MCF 10A (cell line): ENCODE measurements around the gene ALDH7A1. TPM values are rescaled to one million over a fixed set of nuclear protein-coding genes. Genes with fewer than 3 reads are reported as not detected.
"Not testable (repeated sequence)": the region's sequence is repeated elsewhere in the genome, so short reads cannot be mapped to it uniquely, and the experiment has no call there.

Experiments
- BruUV-seq: library from RNA; stranded (reverse); fragments of 400-500 nt; replicated peaks from 2 replicates; lab custom pipeline; 2021; lab: Mats Ljungman, UMichigan
- CTCF ChIA-PET: fragments of 300-600 bp; sonication (Branson Sonifier 250); formaldehyde crosslinking; extraction: SDS; loops from one replicate; lab custom pipeline; 2021; ENCODE audit warnings: antibody characterized with exemption, inconsistent platforms; lab: Yijun Ruan, JAX
- POLR2A ChIA-PET: fragments of 300-600, 350-650 bp; sonication (Branson Sonifier 250); formaldehyde crosslinking; extraction: SDS; loops from one replicate; lab custom pipeline; 2020; ENCODE audit warnings: antibody characterized with exemption, inconsistent platforms; lab: Yijun Ruan, JAX
- DNase-seq: peaks from one replicate; pipeline ENCODE4 v3.0.0-alpha.2; 2018; ENCODE audit not compliant: unreplicated experiment
- H3K27ac Mint-ChIP-seq: one replicate; pipeline ENCODE4 v1.8.0; 2022; ENCODE audit warnings: mild to moderate bottlenecking, low read depth, mixed read lengths; ENCODE audit not compliant: unreplicated experiment
- H3K27me3 Mint-ChIP-seq: one replicate; pipeline ENCODE4 v1.8.0; 2022; ENCODE audit warnings: mixed read lengths; ENCODE audit not compliant: insufficient read depth, unreplicated experiment
- H3K36me3 Mint-ChIP-seq: one replicate; pipeline ENCODE4 v1.8.0; 2022; ENCODE audit warnings: mild to moderate bottlenecking, moderate library complexity, mixed read lengths; ENCODE audit not compliant: insufficient read depth, unreplicated experiment
- H3K4me1 Mint-ChIP-seq: one replicate; pipeline ENCODE4 v1.8.0; 2022; ENCODE audit warnings: mixed read lengths; ENCODE audit not compliant: insufficient read depth, unreplicated experiment
- H3K4me3 Mint-ChIP-seq: one replicate; pipeline ENCODE4 v1.8.0; 2022; ENCODE audit warnings: mild to moderate bottlenecking, moderate library complexity, mixed read lengths; ENCODE audit not compliant: unreplicated experiment
- H3K9me3 Mint-ChIP-seq: one replicate; pipeline ENCODE4 v1.8.0; 2022; ENCODE audit warnings: mixed read lengths; ENCODE audit not compliant: unreplicated experiment
- CTCF ChIP-seq: fragments of 200-600 bp; IDR thresholded peaks from one replicate; pipeline ENCODE4 v1.8.0; 2022; ENCODE audit warnings: antibody characterized with exemption, mild to moderate bottlenecking; ENCODE audit not compliant: unreplicated experiment
- intact Hi-C: fragments of 100-400 bp; cut with micrococcal nuclease; formaldehyde crosslinking; loops from 2 replicates; pipeline ENCODE4 v1.14.1; 2022
- total RNA-seq: library from RNA; stranded (reverse); gene quantifications from 2 replicates; pipeline ENCODE4 v1.2.3, GENCODE V29; 2022

ALDH7A1 gene
- total RNA-seq, 1 experiment from 2014 or later = 89.1 TPM

GRCh38 chr5:126603402-126603991 lies 8.5 kb upstream of the ALDH7A1 start:
- no peaks in the 10 kb centered on the region for H3K9me3 Mint-ChIP-seq
- peaks cover 58% of the 10 kb centered on the region for H3K36me3 Mint-ChIP-seq
- ChIA-PET POLR2A (interaction anchor here (1.0 kb wide), 1 partner anchor 18 kb away, joined by 3 read pairs; no protein-coding TSS in a partner anchor), CTCF (interaction anchor here (0.6 to 0.7 kb wide), 4 partner anchors 9 to 266 kb away, joined by 3 to 4 read pairs (median 3); no protein-coding TSS in a partner anchor)
- no peak for DNase-seq
- H3K27me3 Mint-ChIP-seq = no peaks in the 10 kb centered on the region
- TSS peak; percentile 28 for BruUV-seq
- H3K4me1 Mint-ChIP-seq = peaks cover 22% of the 10 kb centered on the region
- no peak for TF ChIP-seq CTCF
- H3K27ac Mint-ChIP-seq = peak overlapping the region; percentile 3
- intact Hi-C loops = loop anchor here (5.0 kb wide), 1 partner anchor 174 kb away; the partner anchor contains the start of gene LMNB1
- no peak overlapping the region for H3K4me3 Mint-ChIP-seq

GRCh38 chr5:126600631-126601511 lies 5.9 kb upstream of the ALDH7A1 start, which contains the start of gene PHAX:
TSS of gene PHAX (plus strand) at chr5:126600947. CDS start at chr5:126600963, 16 bp downstream.
- POLR2A ChIA-PET = interaction anchor here (0.7 to 2.2 kb wide), 11 partner anchors 10 to 272 kb away, joined by 3 to 11 read pairs (median 3); partner anchors contain the start of gene LMNB1
- Mint-ChIP-seq H3K36me3 (peaks cover 32% of the 10 kb centered on the region), H3K4me1 (peaks cover 31% of the 10 kb centered on the region)

GRCh38 chr5:126599971-126600630 lies 5.1 kb upstream of the ALDH7A1 start:
- H3K4me1 Mint-ChIP-seq = peaks cover 29% of the 10 kb centered on the region
- H3K9me3 Mint-ChIP-seq, DNase-seq, H3K27me3 Mint-ChIP-seq, BruUV-seq: not testable (repeated sequence)
- POLR2A ChIA-PET = interaction anchor here (0.8 to 2.2 kb wide), 5 partner anchors 17 to 195 kb away, joined by 3 to 11 read pairs (median 4); partner anchors contain the start of gene LMNB1
- H3K4me3 Mint-ChIP-seq = peak overlapping the region; percentile 86
- H3K27ac Mint-ChIP-seq = peak overlapping the region; percentile 83
- H3K36me3 Mint-ChIP-seq = peaks cover 24% of the 10 kb centered on the region
- CTCF ChIA-PET = interaction anchor here (0.6 to 3.3 kb wide), 28 partner anchors 8 to 312 kb away, joined by 3 to 23 read pairs (median 4); partner anchors contain the start of gene LMNB1
- intact Hi-C loops = loop anchor here (1.0 to 10.0 kb wide), 4 partner anchors 175 to 246 kb away; partner anchors contain the start of genes GRAMD2B and LMNB1

More at GRCh38 chr5:126600631-126601511, 5.9 kb upstream of the ALDH7A1 start, which contains the start of gene PHAX:
- intact Hi-C loops = loop anchor here (1.0 to 5.0 kb wide), 5 partner anchors 57 to 262 kb away; partner anchors contain the start of gene LMNB1
- peak within 1 kb of the TSS; percentile 86 for H3K4me3 Mint-ChIP-seq
- peak within 1 kb of the TSS; percentile 83 for H3K27ac Mint-ChIP-seq
- BruUV-seq = TSS peak; percentile 33
- peak; percentile 71 for TF ChIP-seq CTCF
- no peaks in the 10 kb centered on the region for H3K27me3 Mint-ChIP-seq
- peak; percentile 86 for DNase-seq
- CTCF ChIA-PET = interaction anchor here (0.6 to 3.3 kb wide), 43 partner anchors 9 to 1591 kb away, joined by 3 to 23 read pairs (median 4); partner anchors contain the start of gene LMNB1
- H3K9me3 Mint-ChIP-seq = no peaks in the 10 kb centered on the region

GRCh38 chr5:126599499-126599898 lies 4.5 kb upstream of the ALDH7A1 start:
- CTCF ChIA-PET = interaction anchor here (1.3 to 3.3 kb wide), 5 partner anchors 20 to 246 kb away, joined by 3 to 21 read pairs (median 12); no protein-coding TSS in a partner anchor
- Mint-ChIP-seq H3K27me3 (no peaks in the 10 kb centered on the region), H3K36me3 (peaks cover 18% of the 10 kb centered on the region), H3K27ac (peak overlapping the region; percentile 12), H3K9me3 (no peaks in the 10 kb centered on the region), H3K4me1 (peaks cover 31% of the 10 kb centered on the region), H3K4me3 (no peak overlapping the region)
- TF ChIP-seq CTCF = no peak
- intact Hi-C loops = loop anchor here (10.0 kb wide), 1 partner anchor 175 kb away; the partner anchor contains the start of gene GRAMD2B
- DNase-seq = no peak
- POLR2A ChIA-PET = interaction anchor here (0.8 to 2.2 kb wide), 3 partner anchors 177 to 181 kb away, joined by 3 to 11 read pairs (median 3); partner anchors contain the start of gene LMNB1
- BruUV-seq = no TSS peak
